HEK293 (cell line): ENCODE data around the gene TATDN2.
"Not testable (repeated sequence)": the region's sequence is repeated elsewhere in the genome, so short reads cannot be mapped to it uniquely, and the experiment has no call there.

ENCODE experiments used
- CTCF ChIA-PET: fragments of 350-600 bp; formaldehyde crosslinking; extraction: SDS; loops from one replicate; lab custom pipeline; 2021; ENCODE audit warnings: antibody characterized with exemption; lab: Yijun Ruan, JAX
- POLR2A ChIA-PET: fragments of 300-600 bp; formaldehyde crosslinking; extraction: SDS; loops from one replicate; lab custom pipeline; 2020; ENCODE audit warnings: antibody characterized with exemption, inconsistent platforms; lab: Yijun Ruan, JAX
- H3K27ac ChIP-seq: fragments of 200-500 bp; sonication (Bioruptor generic); 2 replicates; pipeline ENCODE4 v1.5.1; 2014; ENCODE audit warnings: low read depth, low read length, control low read depth, inconsistent platforms; ENCODE audit errors: extremely low read depth
- H3K36me3 ChIP-seq, 2 experiments: fragments of 200-500 bp in 1 of 2; sonication (Bioruptor generic) in 1 of 2; 1 replicate in 1 of 2; 2 replicates in 1 of 2; pipeline ENCODE4 v1.5.1; 2014 to 2017; ENCODE audit warnings: inconsistent platforms in 2 of 2, low read length in 2 of 2; ENCODE audit not compliant: control insufficient read depth in 2 of 2, insufficient read depth in 1 of 2
- H3K4me1 ChIP-seq: fragments of 200-500 bp; sonication (Bioruptor generic); 2 replicates; pipeline ENCODE4 v1.5.1; 2014; ENCODE audit warnings: mild to moderate bottlenecking, low read length, inconsistent platforms; ENCODE audit not compliant: control insufficient read depth, insufficient read depth
- H3K4me3 ChIP-seq: 2 replicates; pipeline ENCODE4 v1.5.1; 2011; ENCODE audit warnings: low read depth, mild to moderate bottlenecking, control low read depth, low read length, moderate library complexity
- H3K9me3 ChIP-seq: fragments of 200-500 bp; sonication (Bioruptor generic); 2 replicates; pipeline ENCODE4 v1.5.1; 2014; ENCODE audit warnings: low read depth, low read length, inconsistent platforms; ENCODE audit not compliant: control insufficient read depth, insufficient read depth
- RBAK ChIP-seq: fragments of 450-650 bp; formaldehyde crosslinking; IDR thresholded peaks from 2 replicates; pipeline ENCODE4 v1.5.1; 2016; ENCODE audit warnings: missing biosample characterization, missing genetic modification characterization
- WT1 ChIP-seq: fragments of 450-650 bp; formaldehyde crosslinking; IDR thresholded peaks from 2 replicates; pipeline ENCODE4 v1.5.1; 2016; ENCODE audit warnings: missing biosample characterization, missing genetic modification characterization
- ZBTB17 ChIP-seq: fragments of 450-650 bp; formaldehyde crosslinking; IDR thresholded peaks from 2 replicates; pipeline ENCODE4 v1.5.1; 2016; ENCODE audit warnings: missing biosample characterization, missing genetic modification characterization
- ZBTB7A ChIP-seq: fragments of 450-650 bp; formaldehyde crosslinking; IDR thresholded peaks from 2 replicates; pipeline ENCODE4 v1.5.1; 2016; ENCODE audit warnings: low read depth, missing biosample characterization, missing genetic modification characterization
- ZBTB8A ChIP-seq: fragments of 450-650 bp; formaldehyde crosslinking; IDR thresholded peaks from 2 replicates; pipeline ENCODE4 v1.5.1; 2016; ENCODE audit warnings: missing biosample characterization, missing genetic modification characterization
- ZEB2 ChIP-seq: fragments of 450-650 bp; formaldehyde crosslinking; IDR thresholded peaks from 2 replicates; pipeline ENCODE4 v1.5.1; 2016; ENCODE audit warnings: missing biosample characterization, missing genetic modification characterization
- ZNF138 ChIP-seq: fragments of 450-650 bp; formaldehyde crosslinking; IDR thresholded peaks from 2 replicates; pipeline ENCODE4 v1.5.1; 2016; ENCODE audit warnings: missing biosample characterization, missing genetic modification characterization, borderline replicate concordance
- ZNF184 ChIP-seq: fragments of 450-650 bp; IDR thresholded peaks from 2 replicates; pipeline ENCODE4 v1.5.1; 2018; ENCODE audit warnings: missing biosample characterization, mild to moderate bottlenecking, missing genetic modification characterization
- ZNF366 ChIP-seq: fragments of 450-650 bp; formaldehyde crosslinking; conservative IDR thresholded peaks from 2 replicates; pipeline ENCODE4 v1.5.1; 2016; ENCODE audit warnings: missing biosample characterization, missing genetic modification characterization
- ZNF501 ChIP-seq: fragments of 450-650 bp; formaldehyde crosslinking; IDR thresholded peaks from 2 replicates; pipeline ENCODE4 v1.5.1; 2016; ENCODE audit warnings: missing biosample characterization, missing genetic modification characterization
- ZNF555 ChIP-seq: fragments of 450-650 bp; formaldehyde crosslinking; conservative IDR thresholded peaks from 2 replicates; pipeline ENCODE4 v1.5.1; 2017; ENCODE audit warnings: missing biosample characterization, mild to moderate bottlenecking, missing genetic modification characterization, inconsistent platforms
- ZNF558 ChIP-seq: fragments of 450-650 bp; formaldehyde crosslinking; IDR thresholded peaks from 2 replicates; pipeline ENCODE4 v1.5.1; 2016; ENCODE audit warnings: missing biosample characterization, missing genetic modification characterization
- ZNF600 ChIP-seq: fragments of 450-650 bp; formaldehyde crosslinking; IDR thresholded peaks from 2 replicates; pipeline ENCODE4 v1.5.1; 2016; ENCODE audit warnings: missing biosample characterization, missing genetic modification characterization
- ZNF626 ChIP-seq: fragments of 450-650 bp; sonication (Bioruptor Pico); formaldehyde crosslinking; IDR thresholded peaks from 2 replicates; pipeline ENCODE4 v1.5.1; 2018; ENCODE audit warnings: missing biosample characterization, missing genetic modification characterization, inconsistent platforms
- ZNF670 ChIP-seq: fragments of 450-650 bp; formaldehyde crosslinking; IDR thresholded peaks from 2 replicates; pipeline ENCODE4 v1.5.1; 2016; ENCODE audit warnings: missing biosample characterization, missing genetic modification characterization, low read depth
- ZSCAN23 ChIP-seq: fragments of 450-650 bp; formaldehyde crosslinking; IDR thresholded peaks from 2 replicates; pipeline ENCODE4 v1.5.1; 2016; ENCODE audit warnings: missing biosample characterization, missing genetic modification characterization
- TF ChIP-seq, protein P1 (sequence below): fragments of 450-650 bp; formaldehyde crosslinking; IDR thresholded peaks from 2 replicates; pipeline ENCODE4 v1.5.1; 2016; ENCODE audit warnings: missing biosample characterization, missing genetic modification characterization
- TF ChIP-seq, protein P2 (sequence below): fragments of 450-650 bp; formaldehyde crosslinking; IDR thresholded peaks from 2 replicates; pipeline ENCODE4 v1.5.1; 2016; ENCODE audit warnings: missing biosample characterization, missing genetic modification characterization
- TF ChIP-seq, protein P3 (sequence below): fragments of 450-650 bp; formaldehyde crosslinking; IDR thresholded peaks from 2 replicates; pipeline ENCODE4 v1.5.1; 2016; ENCODE audit warnings: missing biosample characterization, missing genetic modification characterization

Gene TATDN2

DNA sequence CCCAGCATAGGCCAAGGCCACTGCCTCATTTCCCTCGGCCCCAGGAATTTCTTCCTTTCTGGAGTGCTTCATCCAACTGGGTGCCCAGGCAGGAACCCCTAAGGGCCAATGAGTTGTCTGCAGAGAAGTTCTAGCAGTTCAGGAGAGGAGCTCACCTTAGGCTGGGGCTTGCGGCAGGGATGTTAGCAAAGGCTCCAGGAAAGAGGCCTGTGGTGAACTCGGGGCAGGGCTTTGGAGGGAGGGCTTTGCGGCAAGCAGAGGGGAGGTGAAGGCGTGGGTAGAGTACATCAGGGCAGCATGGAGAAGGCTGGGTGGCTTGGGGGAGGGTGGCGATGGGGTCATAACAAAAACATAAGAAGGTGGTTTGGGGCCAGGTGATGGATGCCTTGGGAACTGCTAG is 43.4 kb downstream of the TATDN2 start:
- ChIA-PET POLR2A (no interaction called here), CTCF (no interaction called here)
- TF ChIP-seq ZBTB7A (tag by site-specific recombination) (no peak), ZNF366 (tag by site-specific recombination) (no peak), ZNF558 (tag by site-specific recombination) (no peak), ZNF670 (tag by site-specific recombination) (no peak)
- TF ChIP-seq, protein P1, sequence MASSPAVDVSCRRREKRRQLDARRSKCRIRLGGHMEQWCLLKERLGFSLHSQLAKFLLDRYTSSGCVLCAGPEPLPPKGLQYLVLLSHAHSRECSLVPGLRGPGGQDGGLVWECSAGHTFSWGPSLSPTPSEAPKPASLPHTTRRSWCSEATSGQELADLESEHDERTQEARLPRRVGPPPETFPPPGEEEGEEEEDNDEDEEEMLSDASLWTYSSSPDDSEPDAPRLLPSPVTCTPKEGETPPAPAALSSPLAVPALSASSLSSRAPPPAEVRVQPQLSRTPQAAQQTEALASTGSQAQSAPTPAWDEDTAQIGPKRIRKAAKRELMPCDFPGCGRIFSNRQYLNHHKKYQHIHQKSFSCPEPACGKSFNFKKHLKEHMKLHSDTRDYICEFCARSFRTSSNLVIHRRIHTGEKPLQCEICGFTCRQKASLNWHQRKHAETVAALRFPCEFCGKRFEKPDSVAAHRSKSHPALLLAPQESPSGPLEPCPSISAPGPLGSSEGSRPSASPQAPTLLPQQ (tag by site-specific recombination) = no peak
- Histone ChIP-seq H3K36me3 (peaks cover 18 to 76% of the 10 kb centered on the region in 2 experiments; a peak in 2 of 3 replicates), H3K4me1 (peaks cover 7% of the 10 kb centered on the region; the same call in 1 of the 2 replicates), H3K4me3 (no peak overlapping the region), H3K9me3 (no peaks in the 10 kb centered on the region), H3K27ac (no peak overlapping the region)

DNA sequence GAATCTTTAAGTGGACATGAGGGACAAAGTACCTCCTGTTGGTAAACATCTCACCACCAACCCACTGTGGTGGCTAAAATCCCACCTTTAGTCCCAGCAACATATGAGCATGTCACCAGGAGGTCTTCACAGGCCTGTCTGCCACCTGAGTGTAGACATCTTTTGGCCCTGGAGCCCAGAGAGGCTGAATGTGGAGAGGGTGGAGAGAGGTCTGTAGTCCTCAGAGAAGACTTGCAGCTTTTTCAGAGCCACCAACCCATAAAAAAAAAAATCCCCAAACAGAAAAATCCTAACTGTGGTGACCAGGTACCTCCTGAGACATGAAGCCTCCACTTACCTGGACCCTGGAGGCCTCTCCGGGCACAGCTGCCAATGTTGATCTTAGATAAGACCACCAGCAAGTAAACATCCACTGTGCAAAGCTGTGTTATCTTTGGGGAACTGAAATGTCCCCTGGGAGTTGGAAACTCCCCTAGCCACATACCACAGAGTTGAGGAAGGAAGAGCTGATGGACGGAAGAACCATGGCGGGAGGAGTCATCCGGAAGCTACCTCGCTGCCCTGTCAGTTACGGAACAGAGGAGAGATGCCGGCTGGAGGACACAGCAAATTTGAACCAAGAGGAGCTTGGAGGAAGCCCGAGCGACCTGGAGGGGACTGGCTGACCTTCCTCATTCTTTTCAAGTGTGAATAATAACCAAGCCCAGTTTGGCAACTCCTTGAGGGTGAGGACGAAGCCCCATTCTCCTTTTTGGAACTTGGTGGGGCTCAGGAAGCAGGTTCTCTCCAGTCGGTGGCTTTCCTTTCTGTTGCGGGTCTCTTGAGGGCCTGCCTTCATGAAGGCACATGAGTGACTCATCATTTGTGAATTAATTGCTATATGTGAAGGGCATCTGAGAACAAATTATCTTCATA is 44.5 kb downstream of the TATDN2 start, which contains the start of gene GHRL:
Gene GHRL (minus strand): TSS at position 443 of the 915 bp plus-strand sequence. CDS start 2,767 bp downstream, outside the sequence.
- no peak within 1 kb of the TSS for H3K4me3 ChIP-seq
- TF ChIP-seq, protein P2, sequence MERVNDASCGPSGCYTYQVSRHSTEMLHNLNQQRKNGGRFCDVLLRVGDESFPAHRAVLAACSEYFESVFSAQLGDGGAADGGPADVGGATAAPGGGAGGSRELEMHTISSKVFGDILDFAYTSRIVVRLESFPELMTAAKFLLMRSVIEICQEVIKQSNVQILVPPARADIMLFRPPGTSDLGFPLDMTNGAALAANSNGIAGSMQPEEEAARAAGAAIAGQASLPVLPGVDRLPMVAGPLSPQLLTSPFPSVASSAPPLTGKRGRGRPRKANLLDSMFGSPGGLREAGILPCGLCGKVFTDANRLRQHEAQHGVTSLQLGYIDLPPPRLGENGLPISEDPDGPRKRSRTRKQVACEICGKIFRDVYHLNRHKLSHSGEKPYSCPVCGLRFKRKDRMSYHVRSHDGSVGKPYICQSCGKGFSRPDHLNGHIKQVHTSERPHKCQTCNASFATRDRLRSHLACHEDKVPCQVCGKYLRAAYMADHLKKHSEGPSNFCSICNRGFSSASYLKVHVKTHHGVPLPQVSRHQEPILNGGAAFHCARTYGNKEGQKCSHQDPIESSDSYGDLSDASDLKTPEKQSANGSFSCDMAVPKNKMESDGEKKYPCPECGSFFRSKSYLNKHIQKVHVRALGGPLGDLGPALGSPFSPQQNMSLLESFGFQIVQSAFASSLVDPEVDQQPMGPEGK (tag by site-specific recombination) = no peak
- TF ChIP-seq WT1 (tag by site-specific recombination) (0 out of 2 replicates have a peak, but pooled peaks have one; percentile 28), ZNF600 (tag by site-specific recombination) (peak; percentile 72)
- POLR2A ChIA-PET = no interaction called here
- peaks cover 7% of the 10 kb centered on the region; the same call in 1 of the 2 replicates for H3K4me1 ChIP-seq
- CTCF ChIA-PET = interaction anchor here (0.7 kb wide), 1 partner anchor 653 kb away, joined by 3 read pairs; no protein-coding TSS in a partner anchor
- peaks cover 22 to 70% of the 10 kb centered on the region in 2 experiments; a peak in 2 of 3 replicates for H3K36me3 ChIP-seq
- no peaks in the 10 kb centered on the region for H3K9me3 ChIP-seq
- H3K27ac ChIP-seq = peak within 1 kb of the TSS; percentile 47

DNA sequence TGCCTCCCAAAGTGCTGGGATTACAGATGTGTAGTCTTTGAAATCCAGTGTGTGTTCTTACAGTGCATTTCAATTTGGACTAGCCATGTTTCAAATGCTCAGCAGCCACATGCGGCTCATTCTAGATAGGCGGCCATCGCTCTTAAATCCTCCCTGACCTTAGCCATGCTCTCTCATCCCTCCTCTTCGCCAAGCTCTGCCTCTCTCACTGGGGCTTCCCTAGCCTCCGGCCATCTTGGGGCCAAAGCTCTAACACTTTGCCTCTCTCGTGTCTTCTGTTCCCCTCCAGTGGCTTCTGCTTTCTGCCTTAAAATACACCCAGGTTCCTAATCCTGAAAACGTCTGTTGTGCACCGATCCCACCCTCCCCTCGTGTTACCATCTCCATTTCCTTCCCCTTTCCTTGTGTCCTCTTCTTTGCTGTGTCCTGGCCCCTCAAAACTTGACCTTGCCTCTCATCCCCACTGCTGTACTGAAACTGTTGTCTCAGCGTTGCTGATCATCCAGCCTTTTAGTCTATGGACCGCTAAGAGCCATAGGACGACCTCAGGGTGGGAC is 45.8 kb downstream of the TATDN2 start:
- no peak overlapping the region for H3K27ac ChIP-seq
- no peaks in the 10 kb centered on the region for H3K9me3 ChIP-seq
- no peak overlapping the region for H3K4me3 ChIP-seq
- CTCF ChIA-PET = interaction anchor here (0.6 to 0.7 kb wide), 2 partner anchors 28 to 1322 kb away, joined by 3 read pairs; no protein-coding TSS in a partner anchor
- POLR2A ChIA-PET = no interaction called here
- TF ChIP-seq ZNF138 (tag by site-specific recombination) (no peak), ZEB2 (tag by site-specific recombination) (no peak), ZBTB17 (tag by site-specific recombination) (no peak), RBAK (tag by site-specific recombination) (no peak), ZNF366 (tag by site-specific recombination) (no peak), ZNF555 (tag by site-specific recombination) (no peak), ZSCAN23 (tag by site-specific recombination) (no peak), ZNF626 (tag by site-specific recombination) (no peak), ZBTB8A (no peak), ZNF184 (no peak), ZNF501 (tag by site-specific recombination) (no peak)
- TF ChIP-seq, protein P3, sequence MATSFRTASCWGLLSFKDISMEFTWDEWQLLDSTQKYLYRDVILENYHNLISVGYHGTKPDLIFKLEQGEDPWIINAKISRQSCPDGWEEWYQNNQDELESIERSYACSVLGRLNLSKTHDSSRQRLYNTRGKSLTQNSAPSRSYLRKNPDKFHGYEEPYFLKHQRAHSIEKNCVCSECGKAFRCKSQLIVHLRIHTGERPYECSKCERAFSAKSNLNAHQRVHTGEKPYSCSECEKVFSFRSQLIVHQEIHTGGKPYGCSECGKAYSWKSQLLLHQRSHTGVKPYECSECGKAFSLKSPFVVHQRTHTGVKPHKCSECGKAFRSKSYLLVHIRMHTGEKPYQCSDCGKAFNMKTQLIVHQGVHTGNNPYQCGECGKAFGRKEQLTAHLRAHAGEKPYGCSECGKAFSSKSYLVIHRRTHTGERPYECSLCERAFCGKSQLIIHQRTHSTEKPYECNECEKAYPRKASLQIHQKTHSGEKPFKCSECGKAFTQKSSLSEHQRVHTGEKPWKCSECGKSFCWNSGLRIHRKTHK (tag by site-specific recombination) = no peak
- peaks cover 22 to 62% of the 10 kb centered on the region in 2 experiments; a peak in 2 of 3 replicates for H3K36me3 ChIP-seq
- peaks cover 7% of the 10 kb centered on the region; the same call in 1 of the 2 replicates for H3K4me1 ChIP-seq

DNA sequence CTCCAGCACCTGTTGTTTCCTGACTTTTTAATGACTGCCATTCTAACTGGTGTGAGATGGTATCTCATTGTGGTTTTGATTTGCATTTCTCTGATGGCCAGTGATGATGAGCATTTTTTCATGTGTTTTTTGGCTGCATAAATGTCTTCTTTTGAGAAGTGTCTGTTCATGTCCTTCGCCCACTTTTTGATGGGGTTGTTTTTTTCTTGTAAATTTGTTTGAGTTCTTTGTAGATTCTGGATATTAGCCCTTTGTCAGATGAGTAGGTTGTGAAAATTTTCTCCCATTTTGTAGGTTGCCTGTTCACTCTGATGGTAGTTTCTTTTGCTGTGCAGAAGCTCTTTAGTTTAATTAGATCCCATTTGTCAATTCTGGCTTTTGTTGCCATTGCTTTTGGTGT is 49.8 kb downstream of the TATDN2 start:
- H3K9me3 ChIP-seq, H3K27ac ChIP-seq, CTCF ChIA-PET, H3K4me1 ChIP-seq, POLR2A ChIA-PET, H3K4me3 ChIP-seq: not testable (repeated sequence)
- peaks cover 31 to 68% of the 10 kb centered on the region in 2 experiments for H3K36me3 ChIP-seq
